ENCODE measurements around the gene RELN. TPM values are rescaled to one million over a fixed set of nuclear protein-coding genes. Genes with fewer than 3 reads are reported as not detected.

Gene RELN
- total and polyA plus RNA-seq, 3 donors from 2014 or later: 3.8 to 5.8 (median 5.2) TPM

DNA sequence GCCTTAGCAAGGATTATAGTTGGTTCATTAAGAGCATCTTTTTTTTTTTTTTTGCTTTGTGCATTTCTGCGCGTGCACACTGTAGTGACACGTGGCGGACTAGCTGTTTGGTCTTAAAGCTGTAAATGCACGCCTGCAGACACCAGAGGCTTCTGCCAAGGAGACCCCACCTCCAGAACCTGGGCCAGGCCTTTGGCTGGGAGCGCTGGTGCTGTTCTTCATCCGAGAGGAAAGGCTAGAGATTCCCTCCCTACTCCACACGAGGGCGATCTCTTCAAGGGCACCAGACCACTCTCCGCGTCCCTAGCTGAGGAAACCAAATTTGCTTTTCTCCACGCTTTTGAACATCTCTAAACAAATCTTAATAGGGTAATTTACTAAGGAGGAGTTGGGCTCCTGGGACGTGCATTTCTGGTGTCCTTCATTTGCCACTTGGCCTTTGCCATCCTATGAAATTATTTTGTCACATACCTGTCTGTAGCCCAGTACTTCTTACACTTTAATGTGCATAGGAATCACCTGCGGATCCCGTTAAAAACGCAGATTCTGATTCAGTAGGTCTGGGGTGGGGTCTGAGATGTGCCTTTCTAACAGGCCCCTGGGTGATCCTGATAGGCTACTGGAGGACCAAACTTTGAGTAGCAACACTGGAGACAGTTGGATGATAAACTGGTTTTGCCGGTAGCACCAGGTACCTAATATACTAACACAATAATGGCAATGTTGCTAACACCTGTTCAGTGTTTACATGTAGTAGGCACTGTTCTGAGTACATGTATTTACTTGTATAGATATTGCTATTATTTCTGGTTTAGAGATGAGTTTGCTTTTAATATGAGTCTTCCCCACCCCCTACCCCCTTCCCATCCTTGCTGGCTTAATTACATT, 542.1 kb downstream of the RELN start:
- H3K4me3 ChIP-seq: no peak overlapping the region
- H3K27me3 ChIP-seq: no peaks in the 10 kb centered on the region
- H3K9me3 ChIP-seq: no peaks in the 10 kb centered on the region
- no peak overlapping the region for H3K27ac ChIP-seq
- peak; percentile 77 for DNase-seq
- no peaks in the 10 kb centered on the region for H3K36me3 ChIP-seq (ENCODE audit: low read depth, missing control alignments)
- peaks cover 5% of the 10 kb centered on the region for H3K4me1 ChIP-seq
- WGBS, 2 donors: 10 to 14% methylated on average over 16 to 17 of the region's 17 CpGs
- intact Hi-C loops (cut with DNase I; ENCODE audit: low total_unique reads): no loop called here
- TF ChIP-seq POLR2A (IDR thresholded peaks at IDR 0.05) (no peak), CTCF (IDR thresholded peaks at IDR 0.05) (peak in 2 of 3 experiments; percentile 20 to 52)

- Histone ChIP-seq H3K4me1 (peaks cover 5% of the 10 kb centered on the region), H3K9me3 (no peaks in the 10 kb centered on the region), H3K4me3 (peak within 1 kb of the TSS; percentile 48 to 59), H3K36me3 (ENCODE audit: low read depth, missing control alignments) (no peaks in the 10 kb centered on the region), H3K27me3 (no peaks in the 10 kb centered on the region), H3K27ac (no peak within 1 kb of the TSS)
- intact Hi-C loops (cut with DNase I; ENCODE audit: low total_unique reads): no loop called here
- DNase-seq: peak; percentile 25
- 1 to 6% methylated on average over 7 to 43 of the region's 54 CpGs for WGBS, 2 donors
- TF ChIP-seq CTCF (IDR thresholded peaks at IDR 0.05): no peak
- TF ChIP-seq POLR2A (IDR thresholded peaks at IDR 0.05): no peak
Observed at GRCh38 chr7:103446049-103446520, 543.4 kb downstream of the RELN start, which contains the start of gene SLC26A5. TSS of gene SLC26A5 (minus strand) at chr7:103446207. CDS start at chr7:103421514, 24,693 bp downstream.

DNA sequence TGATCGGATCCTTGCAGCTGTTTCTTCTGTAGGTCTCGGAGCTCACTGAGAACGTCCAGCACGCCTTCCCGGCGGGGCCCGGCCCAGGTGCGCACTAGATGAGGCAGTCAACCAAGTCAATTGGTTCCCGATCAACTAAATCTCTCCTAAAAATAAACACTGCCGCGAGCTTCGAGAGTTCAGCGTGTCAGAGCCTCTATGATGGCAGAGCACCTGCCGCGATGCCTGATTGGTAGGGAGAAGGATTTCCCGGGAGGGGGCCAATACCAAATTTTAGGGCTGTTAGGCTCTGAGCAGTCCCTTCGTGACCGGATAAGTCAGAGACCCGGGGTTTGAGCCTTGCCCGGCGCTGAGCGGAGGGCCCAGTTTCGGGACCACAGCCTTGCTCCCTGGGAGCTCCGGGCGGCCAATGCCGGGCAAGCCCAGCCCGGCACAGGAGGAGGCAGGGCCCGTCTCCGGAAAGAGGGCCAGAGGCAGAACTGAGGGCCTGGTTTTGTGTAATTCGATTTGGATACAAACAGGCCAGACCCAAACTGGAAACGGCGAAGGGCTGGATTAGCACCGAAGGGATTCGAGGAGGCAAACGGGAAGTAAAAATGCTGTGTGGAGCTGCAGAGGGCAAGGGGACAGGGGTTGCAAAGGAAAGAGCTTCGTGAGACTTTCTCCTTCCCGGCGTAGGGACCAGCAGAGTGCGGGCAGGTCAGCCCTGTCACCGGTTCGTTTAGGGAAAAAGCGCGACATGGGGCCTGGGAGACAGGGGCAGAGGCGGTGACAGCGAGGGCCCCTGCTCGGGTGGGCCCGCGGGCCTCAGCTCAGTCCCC, 544.0 kb downstream of the RELN start:
- Histone ChIP-seq H3K4me3 (peak overlapping the region; percentile 48 to 59), H3K4me1 (peaks cover 5% of the 10 kb centered on the region), H3K27ac (no peak overlapping the region), H3K27me3 (no peaks in the 10 kb centered on the region), H3K9me3 (no peaks in the 10 kb centered on the region), H3K36me3 (ENCODE audit: low read depth, missing control alignments) (no peaks in the 10 kb centered on the region)
- DNase-seq: no peak
- TF ChIP-seq CTCF (IDR thresholded peaks at IDR 0.05) (no peak), POLR2A (IDR thresholded peaks at IDR 0.05) (no peak)
- 6% methylated on average over 24 to 42 of the region's 48 CpGs for WGBS, 2 donors
- intact Hi-C loops (cut with DNase I; ENCODE audit: low total_unique reads): no loop called here

DNA sequence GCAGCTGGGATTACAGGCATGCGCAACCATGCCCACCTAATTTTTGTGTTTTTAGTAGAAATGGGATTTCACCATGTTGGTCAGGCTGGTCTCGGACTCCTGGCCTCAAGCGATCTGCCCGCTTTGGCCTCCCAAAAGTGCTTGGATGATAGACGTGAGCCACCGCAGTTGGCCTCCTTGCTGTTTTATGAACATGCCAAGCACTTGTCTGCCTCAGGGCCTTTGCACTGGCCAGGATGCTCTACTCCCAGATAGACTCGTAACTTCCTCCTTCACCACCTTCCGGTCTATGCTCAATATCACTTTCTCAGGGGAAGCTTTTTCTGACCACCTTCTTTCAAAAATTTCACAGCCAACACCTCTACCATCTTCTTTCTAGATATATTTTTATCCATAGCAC, 549.8 kb downstream of the RELN start:
- WGBS, 2 donors: 89 to 90% methylated on average over 7 to 8 of the region's 8 CpGs
- no peak overlapping the region for H3K4me3 ChIP-seq
- H3K36me3 ChIP-seq (ENCODE audit: low read depth, missing control alignments): no peaks in the 10 kb centered on the region
- no peaks in the 10 kb centered on the region for H3K27me3 ChIP-seq
- DNase-seq: no peak
- H3K4me1 ChIP-seq: no peaks in the 10 kb centered on the region
- intact Hi-C loops (cut with DNase I; ENCODE audit: low total_unique reads): no loop called here
- no peaks in the 10 kb centered on the region for H3K9me3 ChIP-seq
- no peak overlapping the region for H3K27ac ChIP-seq
- no peak for TF ChIP-seq CTCF (IDR thresholded peaks at IDR 0.05)
- TF ChIP-seq POLR2A (IDR thresholded peaks at IDR 0.05): no peak

Measured in testis (tissue), 3 donors.